Body of pancreas (tissue), 4 donors: Measurements from ENCODE around the gene PRPS1L1. TPM values are rescaled to one million over a fixed set of nuclear protein-coding genes. Genes with fewer than 3 reads are reported as not detected.

Experiments
- ATAC-seq: fragments of 150-250 bp; one replicate; pipeline ENCODE4 v1.9.1; 2016
- DNase-seq, 4 donors: peaks; one replicate each; pipeline ENCODE4 v3.0.0-alpha.2; 2019
- H3K27ac ChIP-seq, 4 donors: fragments of 200-600 bp; sonication (generic); 1 replicate in 3 of 4; 2 replicates in 1 of 4; pipeline versions ENCODE4 v1.5.1 to v1.6.1; 2016 to 2019; ENCODE audit warnings: mild to moderate bottlenecking in 1 of 4, mixed read lengths in 1 of 4, moderate library complexity in 1 of 4
- H3K27me3 ChIP-seq, 2 donors: fragments of 200-600 bp; sonication (generic); one replicate each; pipeline ENCODE4 v1.6.0; 2016; ENCODE audit warnings: mild to moderate bottlenecking in 1 of 2
- H3K36me3 ChIP-seq, 2 donors: fragments of 200-600 bp; sonication (generic); replicated peaks in 1 of 2; 2 replicates each; pipeline ENCODE4 v1.5.1; 2016; ENCODE audit warnings: low read depth in 2 of 2; ENCODE audit not compliant: insufficient read depth in 1 of 2
- H3K4me1 ChIP-seq: fragments of 200-600 bp; sonication (generic); one replicate; pipeline ENCODE4 v1.6.0; 2016
- H3K4me3 ChIP-seq, 2 donors: fragments of 200-600 bp; sonication (generic); 1 replicate in 1 of 2; 2 replicates in 1 of 2; pipeline ENCODE4 v1.5.1; 2016 to 2019
- H3K9me3 ChIP-seq, 3 donors: fragments of 200-600 bp; sonication (generic); 1 replicate in 2 of 3; 2 replicates in 1 of 3; pipeline ENCODE4 v1.5.1; 2016
- CTCF ChIP-seq, 7 experiments: fragments of 450-650 bp in 4 of 7; fragments of 200-600 bp in 3 of 7; sonication (generic) in 3 of 7; IDR thresholded peaks; one replicate each; pipeline ENCODE4 v1.5.1; 2016 to 2019; ENCODE audit warnings: antibody characterized with exemption in 7 of 7
- POLR2A ChIP-seq, 3 donors: fragments of 450-650 bp; IDR thresholded peaks; one replicate each; pipeline ENCODE4 v1.6.1; 2016; ENCODE audit warnings: antibody characterized with exemption in 3 of 3, mild to moderate bottlenecking in 2 of 3
- WGBS, 2 donors: methylation state at CpG; one replicate each; pipeline ENCODE4 v1.1.5; 2017; 5-methylcytosine and 5-hydroxymethylcytosine counted together
- intact Hi-C: fragments of 100-400 bp; cut with DNase I; formaldehyde crosslinking; loops from one replicate; pipeline ENCODE4 v1.15.1; 2023
- total RNA-seq, 2 donors: library from RNA; depleted of rRNA; stranded (reverse); fragments of >200 nt; gene quantifications; one replicate each; pipeline ENCODE4 v1.1.0, GENCODE V29; 2016

Gene PRPS1L1
- total RNA-seq, 2 donors from 2014 or later = not detected

DNA sequence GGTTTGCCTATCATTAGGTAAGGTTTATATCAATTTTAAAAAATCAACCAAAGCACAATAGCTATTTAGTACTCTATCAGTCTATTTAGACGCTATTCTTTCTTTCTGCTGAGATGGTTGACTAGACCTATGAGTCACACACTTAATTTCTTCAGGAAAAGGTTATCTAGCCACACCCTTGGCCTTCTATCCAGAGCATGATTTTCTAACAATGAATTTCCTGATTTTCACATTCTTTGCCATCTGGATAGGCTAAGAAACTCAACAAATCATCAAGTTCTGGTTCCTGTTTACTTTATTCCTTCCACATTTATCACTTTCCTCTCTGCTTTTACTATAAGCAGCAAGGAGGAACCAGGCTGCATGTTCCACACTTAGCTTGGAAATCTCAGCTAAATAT, 8.1 kb downstream of the PRPS1L1 start:
- 43 to 55% methylated on average over 1 of the region's 1 CpG for WGBS, 2 donors
- H3K36me3 ChIP-seq = no peaks in the 10 kb centered on the region
- H3K27ac ChIP-seq = no peak overlapping the region
- H3K4me3 ChIP-seq = no peak overlapping the region
- ATAC-seq (peak; percentile 40), DNase-seq (no peak)
- no peaks in the 10 kb centered on the region for H3K4me1 ChIP-seq
- H3K27me3 ChIP-seq = no peaks in the 10 kb centered on the region
- H3K9me3 ChIP-seq = no peaks in the 10 kb centered on the region
- intact Hi-C loops = no loop called here
- TF ChIP-seq POLR2A (IDR thresholded peaks at IDR 0.05) (no peak), CTCF (IDR thresholded peaks at IDR 0.05) (no peak)

- WGBS, 2 donors = 57 to 63% methylated on average over 5 of the region's 5 CpGs
- no peak for DNase-seq
- Histone ChIP-seq H3K4me3 (no peak overlapping the region), H3K36me3 (no peaks in the 10 kb centered on the region), H3K27me3 (no peaks in the 10 kb centered on the region), H3K27ac (no peak overlapping the region), H3K4me1 (no peaks in the 10 kb centered on the region), H3K9me3 (no peaks in the 10 kb centered on the region)
- no peak for TF ChIP-seq POLR2A (IDR thresholded peaks at IDR 0.05)
- no peak for TF ChIP-seq CTCF (IDR thresholded peaks at IDR 0.05)
- ATAC-seq = no peak
- intact Hi-C loops = no loop called here
Observed at GRCh38 chr7:18018296-18019215, 9.1 kb downstream of the PRPS1L1 start.

GRCh38 chr7:18016547-18017444, 10.8 kb downstream of the PRPS1L1 start:
- intact Hi-C loops = no loop called here

DNA sequence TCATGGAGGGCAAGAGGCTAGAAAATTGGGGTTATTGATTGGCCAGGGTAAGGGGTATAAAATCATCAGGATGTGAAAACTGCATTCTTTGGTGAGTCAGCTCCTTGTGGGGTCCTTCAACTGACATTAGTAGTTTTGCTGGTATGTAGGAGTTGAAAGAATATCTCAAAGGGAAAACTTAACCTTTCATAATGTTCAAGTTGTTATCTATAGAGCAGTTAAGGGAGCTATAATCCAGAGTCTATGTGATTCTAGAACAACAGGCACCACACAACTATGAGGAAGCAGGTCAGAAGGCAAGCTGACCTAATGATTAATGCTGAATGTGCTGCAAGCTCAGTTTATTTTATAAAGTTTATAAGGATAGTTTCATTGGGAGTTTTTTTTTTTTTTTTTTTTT, 13.7 kb downstream of the PRPS1L1 start:
- TF ChIP-seq CTCF (IDR thresholded peaks at IDR 0.05) (no peak), POLR2A (IDR thresholded peaks at IDR 0.05) (no peak)
- intact Hi-C loops = no loop called here
- no peaks in the 10 kb centered on the region for H3K27me3 ChIP-seq
- no peak overlapping the region for H3K4me3 ChIP-seq
- ATAC-seq (no peak), DNase-seq (no peak)
- H3K4me1 ChIP-seq = no peaks in the 10 kb centered on the region
- H3K9me3 ChIP-seq = no peaks in the 10 kb centered on the region
- no peaks in the 10 kb centered on the region for H3K36me3 ChIP-seq
- H3K27ac ChIP-seq = no peak overlapping the region

More at GRCh38 chr7:18016547-18017444, 10.8 kb downstream of the PRPS1L1 start:
- H3K36me3 ChIP-seq = no peaks in the 10 kb centered on the region
- ATAC-seq (no peak), DNase-seq (no peak)
- H3K27ac ChIP-seq = no peak overlapping the region
- no peak for TF ChIP-seq POLR2A (IDR thresholded peaks at IDR 0.05)
- TF ChIP-seq CTCF (IDR thresholded peaks at IDR 0.05) = no peak
- H3K4me3 ChIP-seq = no peak overlapping the region
- no peaks in the 10 kb centered on the region for H3K27me3 ChIP-seq
- WGBS, 2 donors = 66 to 72% methylated on average over 9 of the region's 9 CpGs
- H3K4me1 ChIP-seq = no peaks in the 10 kb centered on the region
- no peaks in the 10 kb centered on the region for H3K9me3 ChIP-seq
